Stimulated activated CD8-positive, alpha-beta memory T cell treated with anti-CD3 and anti-CD28 coated beads, Interleukin-2, amount 100 ng/mL, for 1 hour (primary cell): ENCODE measurements around the gene TBPL2.

Experiments used
- DNase-seq, 2 donors: peaks; one replicate each; pipeline ENCODE4 v3.0.0-alpha.2; 2020; ENCODE audit warnings: low read depth in 2 of 2

TBPL2 gene

DNA sequence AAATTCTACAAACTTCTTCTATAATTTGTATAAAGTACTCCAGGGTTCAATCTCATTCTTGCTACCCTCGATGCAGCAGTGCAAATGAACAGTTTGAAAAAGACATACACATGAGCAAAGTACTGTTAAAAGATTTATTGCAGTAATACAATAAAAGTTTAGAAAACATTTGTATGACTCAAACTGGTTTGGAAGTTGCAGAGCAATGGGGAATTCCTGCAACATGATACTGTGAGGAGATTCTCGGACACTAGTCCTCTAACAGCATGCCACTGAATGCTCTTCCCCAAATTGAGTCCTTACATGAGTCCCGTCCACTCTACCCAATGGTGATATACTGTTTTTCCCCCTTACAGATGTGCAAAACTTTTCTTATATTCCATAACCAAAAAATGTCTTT is 74.1 kb downstream of the TBPL2 start:
- DNase-seq: no peak
